K562 (cell line): ENCODE measurements around the gene PSMD13. TPM values are rescaled to one million over a fixed set of nuclear protein-coding genes. Genes with fewer than 3 reads are reported as not detected.

Experiments used
- ATAC-seq: fragments of 200-7000 bp; cut with Tn5 transposase; 3 replicates; pipeline ENCODE4 v1.9.1; 2020; ENCODE audit warnings: moderate library complexity
- BruUV-seq: library from RNA; stranded (reverse); fragments of 400-500 nt; replicated peaks from 2 replicates; lab custom pipeline; 2021; lab: Mats Ljungman, UMichigan
- CTCF ChIA-PET: fragments of 300-600 bp; formaldehyde crosslinking; extraction: SDS; loops from one replicate; lab custom pipeline; 2021; ENCODE audit warnings: low intra/inter-chr PET ratio; lab: Yijun Ruan, JAX
- POLR2A ChIA-PET: fragments of 300-600, 350-650 bp; sonication (Branson Sonifier 250); formaldehyde crosslinking; extraction: SDS; loops from one replicate; lab custom pipeline; 2021; ENCODE audit warnings: antibody characterized with exemption, inconsistent platforms; lab: Yijun Ruan, JAX
- DNase-seq, 4 experiments: peaks; one replicate each; pipeline versions ENCODE4 v3.0.0 to v3.0.0-alpha.2; 2011 to 2018; ENCODE audit warnings: low spot score in 3 of 4, mixed read lengths in 3 of 4; ENCODE audit errors: extremely low read depth in 1 of 4
- FAIRE-seq: peaks from 2 replicates; lab custom pipeline; 2011; peaks lifted over from hg19 to GRCh38; lab: Jason Lieb, UNC
- H2AFZ ChIP-seq: 2 replicates; pipeline ENCODE4 v1.6.0; 2011; ENCODE audit warnings: low read depth, low read length, control low read depth, inconsistent platforms
- H3K27ac ChIP-seq: fragments of 200-600 bp; 3 replicates; pipeline ENCODE4 v1.8.0; 2011; ENCODE audit warnings: low read depth, mild to moderate bottlenecking, control low read depth, inconsistent platforms, low read length, moderate library complexity, mixed read lengths; ENCODE audit errors: extremely low read depth
- H3K27me3 ChIP-seq, 2 experiments: fragments of 300-600 bp in 1 of 2; 2 replicates in 1 of 2; 3 replicates in 1 of 2; pipeline versions ENCODE4 v1.6.0 to v1.8.0; 2011; ENCODE audit warnings: inconsistent platforms in 2 of 2, low read length in 2 of 2, mild to moderate bottlenecking in 1 of 2, mixed read lengths in 1 of 2, moderate library complexity in 1 of 2; ENCODE audit not compliant: control insufficient read depth in 2 of 2, insufficient read depth in 2 of 2
- H3K36me3 ChIP-seq: fragments of 300-600 bp; 3 replicates; pipeline ENCODE4 v1.8.0; 2011; ENCODE audit warnings: mild to moderate bottlenecking, low read length, inconsistent platforms; ENCODE audit not compliant: control insufficient read depth, insufficient read depth
- H3K4me1 ChIP-seq, 2 experiments: fragments of 200-600 bp in 1 of 2; replicated peaks in 1 of 2; 2 replicates in 1 of 2; 3 replicates in 1 of 2; pipeline versions ENCODE4 v1.5.1 to v1.8.0; 2011; ENCODE audit warnings: inconsistent platforms in 2 of 2, low read length in 2 of 2, mild to moderate bottlenecking in 1 of 2, mixed read lengths in 1 of 2, moderate library complexity in 1 of 2; ENCODE audit not compliant: control insufficient read depth in 2 of 2, insufficient read depth in 2 of 2
- H3K4me2 ChIP-seq: 2 replicates; pipeline ENCODE4 v1.6.1; 2011; ENCODE audit warnings: low read length, control low read depth, inconsistent platforms, mixed read lengths; ENCODE audit not compliant: insufficient read depth
- H3K4me3 ChIP-seq: fragments of 200-600 bp; sonication (generic), shearing (Covaris generic); 2 replicates; pipeline ENCODE4 v1.5.1; 2016; ENCODE audit warnings: control low read depth, inconsistent platforms
- H3K79me2 ChIP-seq: fragments of 200-600 bp; 3 replicates; pipeline ENCODE4 v1.8.0; 2011; ENCODE audit warnings: low read length, inconsistent platforms; ENCODE audit not compliant: control insufficient read depth, insufficient read depth
- H3K9ac ChIP-seq, 2 experiments: 2 replicates each; pipeline versions ENCODE4 v1.6.0 to v1.6.1; 2011; ENCODE audit warnings: low read depth in 2 of 2, low read length in 2 of 2, control low read depth in 1 of 2, inconsistent platforms in 1 of 2, mild to moderate bottlenecking in 1 of 2, mixed read lengths in 1 of 2; ENCODE audit not compliant: insufficient read depth in 1 of 2
- H3K9me1 ChIP-seq: one replicate; pipeline ENCODE4 v1.6.0; 2011; ENCODE audit warnings: inconsistent platforms, mild to moderate bottlenecking, low read length, moderate library complexity; ENCODE audit not compliant: control insufficient read depth, insufficient read depth
- H3K9me3 ChIP-seq: replicated peaks from 2 replicates; pipeline ENCODE4 v1.5.1; 2011; ENCODE audit warnings: low read depth, low read length, inconsistent platforms; ENCODE audit not compliant: control insufficient read depth, insufficient read depth
- H4K20me1 ChIP-seq: replicated peaks from 2 replicates; pipeline ENCODE4 v1.6.1; 2011; ENCODE audit warnings: low read length, inconsistent platforms, mixed read lengths; ENCODE audit not compliant: control insufficient read depth, insufficient read depth
- CXXC5 ChIP-seq: fragments of 250-450 bp; sonication (Bioruptor Pico); IDR thresholded peaks from 2 replicates; pipeline ENCODE4 v1.8.0; 2022; ENCODE audit warnings: inconsistent platforms, mild to moderate bottlenecking, moderate library complexity
- GATAD2B ChIP-seq: fragments of 450-650 bp; IDR thresholded peaks from 2 replicates; pipeline ENCODE4 v1.6.1; 2017; ENCODE audit warnings: mild to moderate bottlenecking, borderline replicate concordance
- NFIC ChIP-seq: fragments of 450-650 bp; IDR thresholded peaks from 2 replicates; pipeline ENCODE4 v1.6.1; 2017; ENCODE audit warnings: mild to moderate bottlenecking, inconsistent platforms
- NFIX ChIP-seq: fragments of 250-450 bp; sonication (Bioruptor Pico); IDR thresholded peaks from 2 replicates; pipeline ENCODE4 v1.4.0; 2020; ENCODE audit warnings: low read depth, mild to moderate bottlenecking, moderate library complexity
- POLR2A ChIP-seq: fragments of 450-650 bp; conservative IDR thresholded peaks from 2 replicates; pipeline ENCODE4 v1.6.1; 2016
- POLR2B ChIP-seq: fragments of 450-650 bp; IDR thresholded peaks from 2 replicates; pipeline ENCODE4 v1.6.1; 2018; ENCODE audit warnings: low read depth; ENCODE audit not compliant: partially characterized antibody
- POLR2G ChIP-seq: fragments of 200-400 bp; formaldehyde crosslinking; IDR thresholded peaks from 2 replicates; pipeline ENCODE4 v1.6.1; 2017; ENCODE audit warnings: low read depth, mild to moderate bottlenecking, antibody characterized with exemption, low read length, moderate library complexity
- PRMT5 ChIP-seq: sonication (generic); formaldehyde crosslinking; IDR thresholded peaks from 2 replicates; pipeline ENCODE4 v1.5.0; 2020; ENCODE audit warnings: missing genetic modification reagents
- RBM17 ChIP-seq: fragments of 200-400 bp; formaldehyde crosslinking; IDR thresholded peaks from 2 replicates; pipeline ENCODE4 v1.6.1; 2017; ENCODE audit warnings: low read depth, mild to moderate bottlenecking, low read length, borderline replicate concordance
- RNF2 ChIP-seq: sonication (generic); IDR thresholded peaks from 2 replicates; pipeline ENCODE4 v1.6.1; 2016
- SOX6 ChIP-seq: fragments of 450-650 bp; IDR thresholded peaks from 2 replicates; pipeline ENCODE4 v1.6.1; 2014; ENCODE audit warnings: mild to moderate bottlenecking
- ZNF3 ChIP-seq: fragments of 250-450 bp; sonication (Bioruptor Pico); IDR thresholded peaks from 2 replicates; pipeline ENCODE4 v1.5.0; 2021; ENCODE audit warnings: mild to moderate bottlenecking, moderate library complexity
- ZNF316 ChIP-seq: fragments of 450-650 bp; IDR thresholded peaks from 2 replicates; pipeline ENCODE4 v1.6.1; 2016
- ZNF444 ChIP-seq: fragments of 250-450 bp; sonication (Bioruptor Pico); IDR thresholded peaks from 2 replicates; pipeline ENCODE4 v1.4.0; 2020; ENCODE audit warnings: mild to moderate bottlenecking, moderate library complexity
- WGBS: fragments of 100-300 bp; shearing (Covaris generic); methylation state at CpG from one replicate; pipeline ENCODE4 v1.1.6; 2016; ENCODE audit warnings: low coverage, mixed read lengths; ENCODE audit not compliant: insufficient coverage; ENCODE audit errors: missing lambda C conversion rate; 5-methylcytosine and 5-hydroxymethylcytosine counted together
- in situ Hi-C: fragments of 300-500 bp; cut with MboI; formaldehyde crosslinking; loops from 4 replicates; pipeline ENCODE4 v1.15.0; 2018; ENCODE audit warnings: inconsistent platforms, mixed read lengths
- intact Hi-C: fragments of 100-400 bp; cut with micrococcal nuclease; formaldehyde crosslinking; loops from 2 replicates; pipeline ENCODE4 v1.14.2; 2022
- polyA plus RNA-seq, 8 experiments: library from polyadenylated mRNA; depleted of rRNA in 4 of 8; stranded (reverse) in 5 of 8; unstranded in 3 of 8; fragments of >200 nt; fragmentation: Nextera tagmentation in 2 of 8; fragmentation: Illumina TruSeq in 1 of 8; extraction: Ambion mirVana in 2 of 8; extraction: Trizol in 1 of 8; gene quantifications; 2 replicates each; pipeline versions ENCODE4 v1.2.1 to v1.2.3, GENCODE V29; 2011 to 2014; ENCODE audit warnings: inconsistent platforms in 1 of 8, missing spikeins in 1 of 8
- total RNA-seq, 7 experiments: library from RNA; depleted of rRNA in 6 of 7; stranded (reverse); fragments of >200 nt in 6 of 7; fragmentation: Illumina TruSeq in 2 of 7; extraction: Trizol in 2 of 7; gene quantifications; 2 replicates each; pipeline versions ENCODE4 v1.2.1 to v1.2.3, GENCODE V29; 2011 to 2021; ENCODE audit warnings: low replicate concordance in 1 of 7
- TF ChIP-seq, protein P1 (sequence below): fragments of 450-650 bp; formaldehyde crosslinking; IDR thresholded peaks from 2 replicates; pipeline ENCODE4 v1.4.0; 2020; ENCODE audit warnings: mild to moderate bottlenecking, mixed read lengths

The PSMD13 gene
- total and polyA plus RNA-seq, 9 of the 15 experiments (the other 6 are each of a cell fraction or from before 2014, with no cell fraction given), result 185 to 383 (median 267) TPM

DNA sequence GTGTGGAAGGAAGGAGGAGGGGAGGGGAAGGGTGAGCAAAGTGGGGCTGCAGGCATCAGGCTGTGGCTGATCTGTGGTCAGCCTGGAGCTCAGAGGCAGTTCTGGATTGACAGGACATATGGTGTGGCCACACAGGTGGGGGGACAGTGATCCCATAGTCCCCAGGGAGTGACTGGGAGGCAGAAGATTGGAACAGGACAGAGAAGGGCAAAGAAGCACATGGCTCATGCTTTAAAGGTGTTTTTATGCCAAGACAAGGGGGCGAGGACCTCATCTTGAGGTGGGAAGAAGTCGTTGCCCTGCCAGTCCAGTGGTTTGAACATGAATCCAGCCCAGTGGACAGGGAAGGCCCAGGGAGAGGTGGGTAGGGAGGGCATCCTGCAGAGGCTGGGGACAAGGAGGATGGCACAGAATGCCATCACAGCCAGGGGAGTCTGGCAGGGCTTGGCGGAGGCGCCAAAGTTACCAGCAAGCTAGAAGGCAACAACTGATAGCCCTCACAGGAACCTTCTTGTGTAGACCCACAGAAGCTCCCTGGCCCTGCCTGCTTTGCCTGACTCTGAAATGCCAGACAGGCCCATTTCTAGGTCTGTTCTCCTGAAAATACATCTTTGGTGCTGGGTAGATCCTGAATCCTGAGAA, 32.7 kb upstream of the PSMD13 start:
- no peak for ATAC-seq
- H3K79me2 ChIP-seq, result peaks cover 49% of the 10 kb centered on the region
- CTCF ChIA-PET, result no interaction called here
- in situ Hi-C loops (no loop called here), intact Hi-C loops (no loop called here)
- H3K27ac ChIP-seq, result no peak overlapping the region
- no peak for FAIRE-seq
- no peak for DNase-seq
- no TSS peak for BruUV-seq
- H4K20me1 ChIP-seq, result peaks cover 25% of the 10 kb centered on the region
- POLR2A ChIA-PET, result interaction anchor here (0.7 to 2.1 kb wide), 2 partner anchors 13 to 372 kb away, joined by 3 to 4 read pairs; partner anchors contain the start of gene PHRF1
- no peaks in the 10 kb centered on the region; a peak in 1 of 5 replicates for H3K27me3 ChIP-seq
- H3K4me1 ChIP-seq, result peaks cover 24 to 51% of the 10 kb centered on the region in 2 experiments; a peak in 4 of 5 replicates
- no peak overlapping the region for H3K4me3 ChIP-seq
- peak overlapping the region in 1 of 2 experiments; percentile 70; a peak in 2 of 4 replicates for H3K9ac ChIP-seq
- H3K4me2 ChIP-seq, result no peak overlapping the region
- 93% methylated on average over 4 of the region's 4 CpGs for WGBS
- no peaks in the 10 kb centered on the region for H3K9me3 ChIP-seq
- no peaks in the 10 kb centered on the region for H3K9me1 ChIP-seq
- H3K36me3 ChIP-seq, result peaks cover 52% of the 10 kb centered on the region
- no peak for TF ChIP-seq ZNF444 (CRISPR knock-in tag)
- TF ChIP-seq POLR2A, result 0 out of 2 replicates have a peak, but pooled peaks have one; percentile 12
- TF ChIP-seq POLR2B, result peak; percentile 56
- no peak overlapping the region for H2AFZ ChIP-seq

DNA sequence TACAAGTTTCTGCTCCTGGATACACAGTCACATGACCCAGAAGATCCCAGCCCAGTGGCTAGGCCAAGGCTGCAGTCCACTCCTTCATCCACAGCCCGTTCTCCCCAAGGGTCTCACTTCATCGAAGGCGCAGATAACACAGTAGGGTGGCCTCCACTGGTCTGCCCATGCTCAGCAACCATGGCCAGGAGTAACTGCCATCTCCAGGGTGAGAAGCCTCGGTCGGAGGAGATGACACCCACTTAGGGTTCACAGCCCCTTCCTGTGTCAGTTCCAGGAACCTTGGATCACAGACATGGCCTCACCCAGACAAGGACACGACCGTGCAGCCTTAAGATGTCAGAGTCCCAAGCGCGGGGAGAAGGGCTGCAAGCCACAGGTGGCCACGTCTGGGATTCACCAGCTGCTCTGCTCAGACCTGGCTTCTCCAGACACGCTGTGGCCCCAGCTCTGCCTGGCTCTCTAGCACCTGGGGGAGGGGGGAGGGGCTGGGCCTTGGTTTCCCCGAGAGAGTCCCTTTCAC, 32.1 kb upstream of the PSMD13 start:
- ATAC-seq, result no peak
- H3K79me2 ChIP-seq, result peaks cover 55% of the 10 kb centered on the region
- H4K20me1 ChIP-seq, result peaks cover 31% of the 10 kb centered on the region
- H3K27ac ChIP-seq, result no peak overlapping the region
- peaks cover 57% of the 10 kb centered on the region for H3K36me3 ChIP-seq
- H3K9me3 ChIP-seq, result no peaks in the 10 kb centered on the region
- POLR2A ChIA-PET, result interaction anchor here (1.0 to 2.1 kb wide), 2 partner anchors 8 to 12 kb away, joined by 3 to 4 read pairs; a partner anchor contains a TSS
- WGBS, result 90% methylated on average over 11 of the region's 12 CpGs
- FAIRE-seq, result no peak
- in situ Hi-C loops (no loop called here), intact Hi-C loops (no loop called here)
- no peak for DNase-seq
- peaks cover 1% of the 10 kb centered on the region for H3K9me1 ChIP-seq
- peak overlapping the region in 1 of 2 experiments; percentile 56; a peak in 2 of 4 replicates for H3K9ac ChIP-seq
- no TSS peak for BruUV-seq
- no peaks in the 10 kb centered on the region; a peak in 1 of 5 replicates for H3K27me3 ChIP-seq
- H2AFZ ChIP-seq, result no peak overlapping the region
- CTCF ChIA-PET, result no interaction called here
- H3K4me1 ChIP-seq, result peaks cover 30 to 52% of the 10 kb centered on the region in 2 experiments; a peak in 4 of 5 replicates
- no peak overlapping the region for H3K4me3 ChIP-seq
- H3K4me2 ChIP-seq, result no peak overlapping the region
- TF ChIP-seq RNF2 (no peak), SOX6 (no peak), NFIX (CRISPR knock-in tag) (no peak), CXXC5 (CRISPR knock-in tag) (no peak), RBM17 (no peak), ZNF316 (no peak), PRMT5 (CRISPR knock-in tag) (no peak), ZNF3 (no peak), GATAD2B (no peak), POLR2G (no peak; the same call in 1 of the 2 replicates), NFIC (no peak)
- TF ChIP-seq, protein P1, sequence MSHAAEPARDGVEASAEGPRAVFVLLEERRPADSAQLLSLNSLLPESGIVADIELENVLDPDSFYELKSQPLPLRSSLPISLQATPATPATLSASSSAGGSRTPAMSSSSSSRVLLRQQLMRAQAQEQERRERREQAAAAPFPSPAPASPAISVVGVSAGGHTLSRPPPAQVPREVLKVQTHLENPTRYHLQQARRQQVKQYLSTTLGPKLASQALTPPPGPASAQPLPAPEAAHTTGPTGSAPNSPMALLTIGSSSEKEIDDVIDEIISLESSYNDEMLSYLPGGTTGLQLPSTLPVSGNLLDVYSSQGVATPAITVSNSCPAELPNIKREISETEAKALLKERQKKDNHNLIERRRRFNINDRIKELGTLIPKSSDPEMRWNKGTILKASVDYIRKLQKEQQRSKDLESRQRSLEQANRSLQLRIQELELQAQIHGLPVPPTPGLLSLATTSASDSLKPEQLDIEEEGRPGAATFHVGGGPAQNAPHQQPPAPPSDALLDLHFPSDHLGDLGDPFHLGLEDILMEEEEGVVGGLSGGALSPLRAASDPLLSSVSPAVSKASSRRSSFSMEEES (CRISPR knock-in tag), result peak; percentile 73
